Measurements from ENCODE around the gene PRR14L.

- TF ChIP-seq ZXDC (CRISPR knock-in tag; IDR thresholded peaks at IDR 0.05) (no peak), TRIM22 (IDR thresholded peaks at IDR 0.05) (no peak), ZNF740 (CRISPR knock-in tag; IDR thresholded peaks at IDR 0.05) (no peak), NFE2L1 (CRISPR knock-in tag; IDR thresholded peaks at IDR 0.05; ENCODE audit: borderline replicate concordance) (no peak), ZNF274 (CRISPR knock-in tag; IDR thresholded peaks at IDR 0.05) (no peak), ZNF138 (CRISPR knock-in tag; IDR thresholded peaks at IDR 0.05; ENCODE audit: low read depth) (no peak), CTCF (CRISPR knock-in tag; IDR thresholded peaks at IDR 0.05) (no peak), MAZ (IDR thresholded peaks at IDR 0.05; ENCODE audit: borderline replicate concordance, low read depth, low read length) (no peak), MAZ (CRISPR knock-in tag; IDR thresholded peaks at IDR 0.05; ENCODE audit: low read depth) (no peak), SNAI1 (CRISPR knock-in tag; IDR thresholded peaks at IDR 0.05; ENCODE audit: borderline replicate concordance) (no peak), KDM1A (CRISPR knock-in tag; IDR thresholded peaks at IDR 0.05) (no peak), TGIF2 (CRISPR knock-in tag; IDR thresholded peaks at IDR 0.05) (no peak), HDAC2 (CRISPR knock-in tag; IDR thresholded peaks at IDR 0.05) (no peak)
Measured at GRCh38 chr22:31692186-31692886, 57.6 kb downstream of the PRR14L start.

Measured in HepG2 (cell line).